Muscle layer of colon (tissue), 2 donors: ENCODE measurements around the gene SLC30A9.

ENCODE experiments used
- H3K27ac ChIP-seq: one replicate; pipeline ENCODE4 v1.7.0; 2013; ENCODE audit warnings: low read depth, mild to moderate bottlenecking, low read length, moderate library complexity
- H3K27me3 ChIP-seq, 2 donors: one replicate each; pipeline ENCODE4 v1.7.0; 2013; ENCODE audit warnings: low read length in 2 of 2, mild to moderate bottlenecking in 2 of 2; ENCODE audit not compliant: insufficient read depth in 2 of 2, control insufficient read depth in 1 of 2
- H3K36me3 ChIP-seq: one replicate; pipeline ENCODE4 v1.7.0; 2013; ENCODE audit warnings: mild to moderate bottlenecking, low read length; ENCODE audit not compliant: insufficient read depth
- H3K4me1 ChIP-seq: one replicate; pipeline ENCODE4 v1.7.0; 2013; ENCODE audit warnings: mild to moderate bottlenecking, low read length; ENCODE audit not compliant: insufficient read depth
- H3K4me3 ChIP-seq, 2 donors: one replicate each; pipeline ENCODE4 v1.7.0; 2013; ENCODE audit warnings: low read length in 2 of 2, low read depth in 1 of 2, mild to moderate bottlenecking in 1 of 2, moderate library complexity in 1 of 2
- H3K9ac ChIP-seq: one replicate; pipeline ENCODE4 v1.7.0; 2013; ENCODE audit warnings: low read length
- H3K9me3 ChIP-seq: one replicate; pipeline ENCODE4 v1.7.0; 2013; ENCODE audit warnings: mild to moderate bottlenecking, low read length
- donor health status: abdominal sarcoma.
- donor health status: Adenocarcinoma of cecum.

The SLC30A9 gene

DNA sequence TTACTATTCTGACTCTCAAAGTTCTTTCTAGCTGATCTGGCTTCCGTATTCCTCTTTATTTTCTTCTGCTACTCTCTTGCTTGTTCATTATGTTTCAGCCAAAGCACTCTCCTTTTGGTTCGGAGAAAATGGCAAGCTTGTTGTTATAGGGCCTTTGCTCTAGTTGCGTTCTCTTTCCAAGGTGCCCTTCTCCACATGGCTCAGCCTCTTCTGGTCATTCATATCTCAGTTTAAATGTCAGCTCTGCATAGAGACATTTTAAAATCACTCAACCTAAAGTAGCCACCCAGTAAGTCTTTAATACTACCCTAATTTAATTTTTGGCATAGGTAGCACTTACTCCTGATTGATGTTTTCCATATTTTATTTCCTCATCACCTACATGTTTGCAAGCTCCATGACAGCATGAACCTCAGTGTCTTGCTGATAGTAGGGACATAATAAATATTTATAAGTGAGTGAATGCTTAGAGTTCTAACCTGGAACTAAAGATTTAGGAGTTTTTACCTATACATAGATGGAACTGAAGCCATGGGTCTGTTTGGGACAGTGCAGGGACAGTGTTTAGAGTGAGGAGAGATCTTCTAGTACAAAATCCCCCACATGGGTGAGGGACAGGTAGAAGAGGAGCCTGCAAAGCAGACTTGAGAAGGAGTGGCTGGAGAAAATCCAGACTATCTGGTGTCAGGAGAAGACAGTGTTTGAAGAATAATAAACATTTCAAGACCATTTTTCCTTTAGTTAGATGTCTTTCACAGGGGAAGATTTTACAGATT lies 17.9 kb downstream of the SLC30A9 start:
- H3K36me3 ChIP-seq, result peaks cover 3% of the 10 kb centered on the region
- no peak overlapping the region for H3K4me3 ChIP-seq
- H3K27ac ChIP-seq, result no peak overlapping the region
- H3K9me3 ChIP-seq, result no peaks in the 10 kb centered on the region
- peaks cover 4% of the 10 kb centered on the region for H3K4me1 ChIP-seq
- no peaks in the 10 kb centered on the region for H3K27me3 ChIP-seq
- no peak overlapping the region for H3K9ac ChIP-seq

DNA sequence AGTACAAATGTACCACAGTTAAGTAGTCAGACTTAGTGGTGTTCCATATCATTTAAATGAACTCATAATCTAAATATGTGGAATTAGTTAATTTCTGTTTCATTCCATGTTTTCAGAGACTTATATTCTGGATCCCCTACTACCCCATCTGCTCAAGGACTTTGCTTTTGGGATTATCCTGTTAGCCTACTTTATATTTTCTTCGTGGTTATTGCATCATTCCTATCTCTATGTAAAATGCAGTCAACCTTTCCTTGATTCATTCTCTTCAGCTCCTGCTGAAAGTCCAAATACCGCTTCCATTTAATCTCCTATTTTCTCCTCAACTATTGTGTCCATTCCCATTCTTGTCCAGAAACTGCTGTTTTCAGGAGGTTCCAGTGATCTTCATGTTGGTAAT lies 25.1 kb downstream of the SLC30A9 start:
- H3K36me3 ChIP-seq, result peaks cover 3% of the 10 kb centered on the region
- H3K27me3 ChIP-seq, result no peaks in the 10 kb centered on the region
- H3K4me3 ChIP-seq, result no peak overlapping the region
- H3K4me1 ChIP-seq, result no peaks in the 10 kb centered on the region
- H3K9ac ChIP-seq, result no peak overlapping the region
- no peak overlapping the region for H3K27ac ChIP-seq
- H3K9me3 ChIP-seq, result no peaks in the 10 kb centered on the region

DNA sequence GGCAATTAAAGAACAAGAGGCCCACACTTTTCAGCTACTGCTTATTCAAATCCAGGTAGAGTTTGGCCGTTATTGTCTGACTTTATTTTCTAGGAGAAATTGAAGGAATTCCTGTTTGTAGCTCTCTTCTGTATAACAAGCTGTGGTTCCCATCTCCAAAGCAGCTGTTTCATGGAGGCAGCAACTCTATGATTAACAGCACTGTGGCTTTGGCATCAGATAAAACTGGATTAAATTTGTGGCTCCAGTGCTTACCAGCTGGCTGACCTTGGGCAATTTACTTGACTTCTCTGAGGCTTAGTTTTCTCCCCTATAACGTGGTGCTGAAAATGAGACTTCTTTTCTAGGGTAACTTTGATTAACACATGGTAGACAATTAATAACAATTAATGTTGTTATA lies 28.1 kb downstream of the SLC30A9 start:
- no peaks in the 10 kb centered on the region for H3K4me1 ChIP-seq
- H3K9me3 ChIP-seq, result no peaks in the 10 kb centered on the region
- H3K27ac ChIP-seq, result no peak overlapping the region
- peaks cover 10% of the 10 kb centered on the region for H3K36me3 ChIP-seq
- H3K27me3 ChIP-seq, result no peaks in the 10 kb centered on the region
- H3K9ac ChIP-seq, result no peak overlapping the region
- no peak overlapping the region for H3K4me3 ChIP-seq

DNA sequence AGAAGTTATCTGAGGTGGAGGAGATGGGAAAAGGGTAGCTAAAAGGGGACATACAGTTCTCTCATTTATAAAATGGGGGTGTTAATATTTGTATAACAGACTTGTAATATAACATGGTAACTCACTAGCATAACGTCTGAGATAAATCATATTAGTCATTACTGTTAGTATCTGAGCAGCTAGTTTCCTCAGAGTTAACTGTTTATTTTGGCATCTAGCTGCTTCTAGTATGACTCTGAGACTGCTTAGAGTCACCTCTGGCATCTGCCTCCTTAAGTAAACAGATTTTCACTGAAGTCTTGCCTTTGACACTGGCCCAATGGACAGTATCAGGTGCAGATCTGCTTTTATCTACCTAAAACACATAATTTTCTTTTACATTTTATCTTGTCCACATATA lies 58.1 kb downstream of the SLC30A9 start:
- H3K27ac ChIP-seq, result no peak overlapping the region
- H3K4me3 ChIP-seq, result no peak overlapping the region
- H3K4me1 ChIP-seq, result no peaks in the 10 kb centered on the region
- H3K9ac ChIP-seq, result no peak overlapping the region
- H3K36me3 ChIP-seq, result peaks cover 1% of the 10 kb centered on the region
- no peaks in the 10 kb centered on the region for H3K27me3 ChIP-seq
- no peaks in the 10 kb centered on the region for H3K9me3 ChIP-seq

DNA sequence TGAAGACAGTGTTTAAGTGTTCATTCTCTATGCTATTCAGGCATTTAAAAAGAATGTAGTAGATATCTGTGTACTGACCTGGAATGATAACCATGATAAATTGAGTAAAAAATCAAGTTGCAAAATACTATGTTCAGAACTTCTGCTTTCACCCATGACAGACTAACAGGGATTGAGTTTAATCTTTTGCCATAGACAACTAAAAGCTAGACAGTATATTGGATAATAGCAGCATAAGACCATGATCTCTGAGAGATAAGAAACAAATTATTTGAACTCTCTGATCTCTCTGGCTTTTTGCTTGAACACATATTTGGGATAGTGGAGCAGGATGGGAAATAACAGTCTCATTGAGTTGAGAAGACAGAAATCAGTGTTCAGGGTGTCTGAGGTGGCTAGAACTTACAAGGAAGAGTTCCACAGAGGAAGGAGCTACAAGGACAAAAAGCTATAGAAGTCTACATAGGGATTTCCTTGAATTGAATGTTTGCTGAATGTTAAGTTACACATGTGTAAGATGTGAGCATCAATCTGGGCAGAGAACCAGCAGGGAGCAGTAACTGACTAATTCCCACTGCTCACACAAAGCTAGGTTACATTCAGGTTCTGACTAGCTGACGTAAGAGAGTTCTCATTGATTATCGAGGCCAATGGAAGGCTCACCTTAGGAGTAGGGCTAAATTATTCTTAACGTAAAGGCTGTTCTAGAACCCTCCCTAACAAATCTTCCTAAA lies 60.4 kb downstream of the SLC30A9 start:
- H3K27me3 ChIP-seq, result no peaks in the 10 kb centered on the region
- no peak overlapping the region for H3K9ac ChIP-seq
- no peaks in the 10 kb centered on the region for H3K36me3 ChIP-seq
- H3K4me3 ChIP-seq, result no peak overlapping the region
- no peaks in the 10 kb centered on the region for H3K9me3 ChIP-seq
- no peak overlapping the region for H3K27ac ChIP-seq
- H3K4me1 ChIP-seq, result no peaks in the 10 kb centered on the region

- Histone ChIP-seq H3K4me1 (no peaks in the 10 kb centered on the region), H3K4me3 (no peak overlapping the region), H3K36me3 (peaks cover 24% of the 10 kb centered on the region)
These were observed 76.1 kb downstream of the SLC30A9 start for GRCh38 chr4:42066402-42066801.

GRCh38 chr4:42067264-42067663 lies 76.9 kb downstream of the SLC30A9 start:
- peaks cover 24% of the 10 kb centered on the region for H3K36me3 ChIP-seq

More at GRCh38 chr4:42066402-42066801, 76.1 kb downstream of the SLC30A9 start:
- H3K9ac ChIP-seq, result no peak overlapping the region
- H3K27me3 ChIP-seq, result no peaks in the 10 kb centered on the region
- no peaks in the 10 kb centered on the region for H3K9me3 ChIP-seq
- H3K27ac ChIP-seq, result no peak overlapping the region

GRCh38 chr4:42070463-42070862 lies 80.1 kb downstream of the SLC30A9 start:
- H3K27me3 ChIP-seq, result no peaks in the 10 kb centered on the region
- no peak overlapping the region for H3K9ac ChIP-seq
- H3K36me3 ChIP-seq, result peaks cover 8% of the 10 kb centered on the region
- no peak overlapping the region for H3K27ac ChIP-seq
- H3K9me3 ChIP-seq, result no peaks in the 10 kb centered on the region
- no peak overlapping the region for H3K4me3 ChIP-seq
- H3K4me1 ChIP-seq, result no peaks in the 10 kb centered on the region

More at GRCh38 chr4:42067264-42067663, 76.9 kb downstream of the SLC30A9 start:
- Histone ChIP-seq H3K4me1 (no peaks in the 10 kb centered on the region), H3K27me3 (no peaks in the 10 kb centered on the region), H3K9me3 (no peaks in the 10 kb centered on the region), H3K9ac (no peak overlapping the region), H3K27ac (no peak overlapping the region), H3K4me3 (no peak overlapping the region)

DNA sequence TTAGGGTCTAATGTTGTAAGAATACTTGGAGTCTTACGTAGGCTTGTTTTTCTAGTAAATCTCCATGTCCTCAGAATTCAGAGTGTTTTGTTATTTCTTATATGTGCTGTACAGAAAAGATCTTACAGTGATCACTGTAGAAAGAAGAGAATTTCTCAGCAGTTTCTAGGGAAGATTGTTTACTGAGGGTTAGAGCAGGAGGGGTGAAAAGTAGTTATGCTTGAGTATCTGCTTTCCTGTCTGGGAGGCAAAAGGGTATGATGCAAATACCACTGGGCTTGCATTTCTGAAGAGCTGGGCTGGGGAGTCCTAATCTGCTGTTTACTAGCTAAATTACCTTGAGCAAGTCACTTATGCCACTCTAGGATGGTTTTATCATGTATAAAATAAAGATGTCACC lies 84.0 kb downstream of the SLC30A9 start:
- Histone ChIP-seq H3K27ac (no peak overlapping the region), H3K27me3 (no peaks in the 10 kb centered on the region), H3K4me3 (no peak overlapping the region), H3K9ac (no peak overlapping the region), H3K36me3 (peaks cover 12% of the 10 kb centered on the region), H3K9me3 (no peaks in the 10 kb centered on the region), H3K4me1 (no peaks in the 10 kb centered on the region)

DNA sequence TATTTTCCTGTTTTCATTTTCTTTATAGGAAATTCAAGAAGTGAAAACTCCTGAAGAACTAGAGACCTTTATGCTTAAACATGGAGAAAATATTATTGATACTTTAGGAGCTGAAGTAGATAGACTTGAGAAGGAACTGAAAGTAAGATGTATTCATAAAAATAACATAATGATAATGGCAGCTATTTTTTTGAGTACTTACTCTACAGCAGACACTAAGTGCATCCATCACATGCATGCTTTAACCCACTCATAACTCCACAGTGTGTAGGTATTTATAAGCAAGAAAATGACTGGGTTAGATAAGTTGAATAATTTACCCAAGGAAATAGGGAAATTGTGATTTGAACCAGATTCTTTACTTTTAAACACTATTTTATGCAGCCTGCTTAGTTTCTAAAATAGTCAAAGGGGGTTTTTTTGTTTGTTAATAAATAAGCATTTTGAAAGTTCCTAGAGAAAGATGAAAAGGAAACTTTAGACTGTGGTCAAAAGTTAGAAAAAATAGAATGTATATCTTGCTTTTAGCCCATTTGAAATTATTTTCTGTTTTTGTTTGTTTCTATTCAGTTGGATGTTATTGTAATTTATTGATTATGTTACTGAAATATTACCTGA lies 88.0 kb downstream of the SLC30A9 start:
- Histone ChIP-seq H3K9ac (no peak overlapping the region), H3K9me3 (no peaks in the 10 kb centered on the region), H3K27ac (no peak overlapping the region), H3K36me3 (peaks cover 13% of the 10 kb centered on the region), H3K4me1 (no peaks in the 10 kb centered on the region), H3K27me3 (no peaks in the 10 kb centered on the region), H3K4me3 (no peak overlapping the region)

GRCh38 chr4:42080306-42080705 lies 90.0 kb downstream of the SLC30A9 start:
- no peaks in the 10 kb centered on the region for H3K27me3 ChIP-seq
- no peaks in the 10 kb centered on the region for H3K4me1 ChIP-seq
- no peaks in the 10 kb centered on the region for H3K9me3 ChIP-seq
- H3K27ac ChIP-seq, result no peak overlapping the region
- no peak overlapping the region for H3K9ac ChIP-seq
- H3K4me3 ChIP-seq, result no peak overlapping the region
- H3K36me3 ChIP-seq, result peaks cover 19% of the 10 kb centered on the region
